SH-SY5Y (cell line): Measurements from ENCODE around the gene GATAD1.

Experiments used
- GATA2 ChIP-seq: IDR thresholded peaks from 2 replicates; pipeline ENCODE4 v1.6.1; 2011; ENCODE audit warnings: mild to moderate bottlenecking, low read depth, low read length
- GATA3 ChIP-seq: IDR thresholded peaks from 2 replicates; pipeline ENCODE4 v1.6.1; 2011; ENCODE audit warnings: low read depth, mild to moderate bottlenecking, low read length, moderate library complexity

GATAD1 gene

DNA sequence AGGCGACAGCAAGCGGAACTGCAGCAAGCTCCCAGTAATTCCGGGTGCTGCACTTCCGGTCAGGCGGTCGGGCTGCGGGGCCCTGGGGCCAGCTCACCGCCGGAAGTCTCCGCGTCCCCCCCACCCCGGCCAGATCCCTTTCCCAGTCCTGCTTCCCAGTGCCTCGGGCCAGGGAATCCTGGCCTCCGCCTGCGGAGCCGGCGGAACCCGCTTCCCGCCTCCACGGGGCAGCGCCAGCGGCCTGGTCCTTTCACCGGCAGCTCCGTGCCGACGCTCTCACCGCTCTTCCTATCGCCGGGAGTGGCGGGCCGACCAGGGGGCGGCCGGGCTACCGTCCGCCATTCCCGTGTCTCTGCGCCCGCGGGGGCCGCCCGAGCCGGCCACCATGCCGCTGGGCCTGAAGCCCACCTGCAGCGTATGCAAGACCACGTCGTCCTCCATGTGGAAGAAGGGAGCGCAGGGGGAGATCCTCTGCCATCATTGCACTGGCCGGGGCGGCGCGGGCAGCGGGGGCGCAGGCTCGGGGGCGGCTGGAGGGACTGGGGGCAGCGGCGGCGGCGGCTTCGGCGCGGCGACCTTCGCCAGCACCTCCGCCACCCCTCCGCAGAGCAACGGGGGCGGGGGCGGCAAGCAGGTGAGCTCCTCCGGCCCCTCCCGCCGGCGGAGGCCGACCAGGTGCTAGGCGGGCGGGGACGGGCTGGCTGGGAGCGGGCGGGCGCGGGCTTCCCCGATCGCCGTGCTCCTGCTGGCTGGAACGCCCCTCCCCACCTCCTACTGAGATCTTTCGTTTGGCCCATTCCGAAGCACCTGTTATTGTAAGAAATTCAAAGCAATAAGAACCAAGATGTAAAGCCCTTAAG, at the start of gene GATAD1:
GATAD1 (plus strand) TSS at position 138 of the 860 bp plus-strand sequence; CDS start at position 386, 248 bp downstream.
- TF ChIP-seq GATA3 (no peak), GATA2 (no peak)

GRCh38 chr7:92397542-92397941, 49.7 kb upstream of the GATAD1 start:
- TF ChIP-seq GATA3, result no peak
- no peak for TF ChIP-seq GATA2

DNA sequence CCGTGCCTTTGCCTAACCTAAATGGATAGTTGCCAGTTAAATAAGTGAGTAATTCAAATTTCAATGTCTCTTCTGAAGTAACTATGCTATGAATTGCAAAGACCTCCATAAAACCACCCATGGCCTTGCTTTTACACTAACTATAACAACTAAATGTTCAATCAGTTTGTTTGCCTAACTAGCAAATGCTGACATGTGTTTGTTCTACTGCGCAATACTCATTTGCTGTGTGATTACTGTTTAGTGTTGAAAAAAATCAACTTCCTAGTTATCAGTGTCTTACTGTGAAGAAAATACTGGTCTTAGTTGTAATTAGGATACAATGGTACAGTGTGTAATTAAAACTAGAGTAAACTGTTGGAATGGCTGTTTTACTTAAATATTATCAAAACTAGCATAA, 47.3 kb upstream of the GATAD1 start:
- TF ChIP-seq GATA2 (no peak), GATA3 (no peak)

GRCh38 chr7:92402920-92403759, 44.1 kb upstream of the GATAD1 start:
- TF ChIP-seq GATA2 (no peak), GATA3 (no peak)

DNA sequence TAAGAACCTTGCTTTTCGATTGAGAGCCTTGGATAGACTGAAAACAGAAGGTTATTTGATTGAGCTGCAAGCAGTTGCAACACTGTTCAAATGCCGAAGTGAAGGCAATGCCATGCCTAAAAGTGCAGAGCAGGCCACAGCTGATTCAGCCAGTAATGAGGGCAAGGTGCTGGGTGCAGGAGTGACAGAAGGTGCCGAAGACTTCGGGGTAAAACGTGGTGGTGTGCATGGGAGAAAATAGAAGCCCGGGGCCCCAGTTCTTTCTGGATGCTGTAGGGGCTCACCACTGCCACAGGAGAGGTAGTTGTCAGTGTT, 43.6 kb upstream of the GATAD1 start:
- no peak for TF ChIP-seq GATA3
- TF ChIP-seq GATA2, result no peak

GRCh38 chr7:92404170-92404614, 43.1 kb upstream of the GATAD1 start:
- no peak for TF ChIP-seq GATA2
- no peak for TF ChIP-seq GATA3

DNA sequence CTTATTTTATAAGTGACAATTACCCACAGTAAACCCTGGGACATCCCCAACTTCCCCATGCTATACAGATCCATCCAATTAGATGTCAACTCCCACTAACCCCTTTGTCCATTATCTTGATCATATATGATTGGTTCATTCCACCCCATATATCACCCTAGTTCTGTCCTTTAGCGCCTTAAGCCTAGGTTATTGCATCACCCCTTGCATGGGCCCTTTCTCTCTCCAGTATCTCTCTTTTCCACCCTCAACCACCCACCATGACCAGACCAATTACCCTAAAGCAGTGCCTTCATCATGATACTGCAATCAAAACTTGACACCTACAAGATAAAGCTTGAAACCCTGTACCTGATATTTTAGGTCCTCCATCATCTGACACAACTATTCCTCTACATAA, 37.9 kb upstream of the GATAD1 start:
- TF ChIP-seq GATA3 (no peak), GATA2 (no peak)

DNA sequence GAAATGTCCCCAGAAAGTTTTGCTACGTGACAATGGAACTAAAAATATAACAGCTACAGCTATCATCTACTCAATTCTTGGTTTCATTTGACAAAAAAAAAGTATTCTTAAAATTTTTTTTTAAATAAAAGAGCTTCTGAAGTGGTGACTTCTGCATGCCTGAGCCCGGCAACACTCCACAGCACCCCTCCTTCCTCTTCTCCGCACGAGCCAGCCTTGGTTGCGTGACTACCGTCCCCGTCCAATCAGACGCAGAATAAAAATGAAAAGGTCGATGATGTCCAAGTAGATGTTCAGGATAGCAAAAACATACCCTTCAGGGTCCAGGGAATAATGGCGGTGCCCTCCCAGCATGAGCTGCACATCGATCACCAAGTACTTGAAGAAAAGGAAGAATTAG, 34.5 kb upstream of the GATAD1 start:
- TF ChIP-seq GATA2 (no peak), GATA3 (no peak)

DNA sequence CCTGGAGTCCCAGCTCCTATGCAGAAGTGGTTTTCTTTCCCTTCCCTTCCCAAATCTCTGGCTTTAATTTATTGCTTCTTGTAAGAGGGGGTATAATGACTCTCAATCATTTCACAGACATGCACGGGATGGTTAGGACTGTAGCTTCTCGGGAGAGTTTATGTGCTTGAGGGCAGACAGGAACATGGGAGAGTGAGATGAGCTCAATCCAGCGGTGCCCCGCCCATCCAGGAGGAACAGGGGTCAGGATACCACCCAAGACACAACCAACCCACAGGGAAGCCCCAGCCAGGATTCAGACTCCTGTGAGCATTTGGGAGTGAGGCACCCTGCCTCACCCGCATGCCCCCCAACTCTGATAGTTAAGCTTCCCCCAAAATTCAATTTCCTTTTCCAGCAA, 33.7 kb upstream of the GATAD1 start:
- TF ChIP-seq GATA3 (no peak), GATA2 (no peak)

DNA sequence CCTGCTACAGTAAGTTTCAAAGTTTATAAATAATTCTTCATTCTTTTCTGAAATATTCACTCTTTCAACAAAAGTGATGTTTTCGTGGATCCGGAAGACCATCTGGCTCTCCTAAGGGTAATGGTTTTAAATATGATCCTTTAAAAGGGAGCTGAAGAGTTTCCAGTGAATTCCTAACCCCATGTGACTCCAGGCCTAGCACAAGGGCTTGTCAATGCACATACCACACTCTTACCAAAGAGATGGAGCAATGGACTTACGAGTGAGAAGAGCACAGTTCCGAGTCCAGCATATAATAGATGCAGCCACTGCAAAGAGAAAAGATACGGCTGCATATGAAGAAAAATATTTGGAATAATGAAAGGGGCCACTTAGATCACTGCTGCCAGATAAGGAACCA, 32.1 kb upstream of the GATAD1 start:
- TF ChIP-seq GATA3, result no peak

- no peak for TF ChIP-seq GATA3
- TF ChIP-seq GATA2, result no peak
Observed at GRCh38 chr7:92417913-92418312, 29.4 kb upstream of the GATAD1 start.

DNA sequence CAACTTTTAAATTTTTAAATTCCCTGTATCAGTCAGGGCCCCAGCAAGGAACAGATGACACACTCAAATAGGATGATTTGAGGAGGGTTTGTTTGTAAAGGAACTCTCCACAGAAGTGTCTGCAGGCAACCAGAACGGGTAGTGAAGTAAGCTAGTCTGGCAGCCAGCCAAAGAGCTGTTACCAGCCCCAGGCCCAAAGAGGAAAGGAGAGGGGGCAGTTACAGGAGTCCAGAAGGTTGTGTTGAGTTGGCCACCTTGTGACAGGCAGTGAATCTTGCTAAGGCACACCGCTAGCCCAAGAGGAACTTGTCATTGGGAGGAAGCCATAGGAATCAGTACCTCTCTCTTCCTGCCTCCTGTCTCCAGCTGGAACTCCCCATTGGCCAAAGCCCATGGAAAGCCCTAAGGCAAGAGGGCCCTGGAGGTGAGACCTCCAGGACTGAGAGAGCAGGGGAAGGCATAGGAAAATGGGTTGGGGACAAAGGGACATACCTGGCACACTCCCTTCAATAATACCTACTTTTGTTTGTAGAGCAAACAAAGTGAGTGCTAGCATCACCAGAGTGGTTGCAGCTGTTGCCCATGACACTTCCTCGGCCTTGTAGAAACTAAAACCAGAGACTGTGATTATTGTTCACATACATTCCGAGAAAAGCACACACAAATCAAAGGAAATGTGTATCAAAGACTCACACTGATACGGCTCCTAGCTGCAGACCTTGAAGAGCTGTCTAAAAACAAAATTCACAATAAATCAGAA, 25.4 kb upstream of the GATAD1 start:
- TF ChIP-seq GATA2, result no peak
- no peak for TF ChIP-seq GATA3

DNA sequence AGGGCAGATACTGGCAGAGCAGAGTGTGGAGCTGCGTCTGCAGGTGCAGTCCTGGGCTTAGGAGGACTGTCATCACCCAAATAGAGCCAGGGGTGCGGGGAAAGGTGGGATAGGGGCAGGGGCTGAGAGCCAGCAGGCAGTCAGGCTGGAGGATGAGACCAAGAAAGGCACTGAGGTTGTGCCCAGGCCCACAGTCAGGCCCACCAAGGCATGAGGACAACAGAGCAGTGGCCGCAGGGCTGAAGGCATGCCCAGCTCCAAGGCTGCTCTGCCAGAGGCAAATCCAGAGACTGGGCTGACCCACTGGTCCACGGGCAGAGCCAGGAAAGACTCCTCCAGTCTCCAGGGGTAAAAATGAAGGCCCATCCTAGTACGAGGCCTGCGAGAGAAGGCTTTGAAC, 24.4 kb upstream of the GATAD1 start:
- TF ChIP-seq GATA3 (no peak), GATA2 (no peak)

- TF ChIP-seq GATA2 (no peak), GATA3 (no peak)
Observed at GRCh38 chr7:92423710-92424131, 23.6 kb upstream of the GATAD1 start.
